Brain microvascular endothelial cell (primary cell): ENCODE measurements around the gene LIMS1.

Experiments
- DNase-seq: peaks from one replicate; pipeline ENCODE4 v3.0.0-alpha.2; 2020
- H3K27ac ChIP-seq: fragments of 250-450 bp; sonication (Bioruptor Pico); 2 replicates; pipeline ENCODE4 v1.5.1; 2020; ENCODE audit warnings: mild to moderate bottlenecking, moderate library complexity
- H3K27me3 ChIP-seq: fragments of 250-450 bp; sonication (Bioruptor Pico); replicated peaks from 2 replicates; pipeline ENCODE4 v1.5.1; 2020; ENCODE audit warnings: mild to moderate bottlenecking
- H3K36me3 ChIP-seq: fragments of 250-450 bp; sonication (Bioruptor Pico); replicated peaks from 2 replicates; pipeline ENCODE4 v1.5.1; 2020; ENCODE audit warnings: mild to moderate bottlenecking
- H3K4me3 ChIP-seq: 2 replicates; pipeline ENCODE4 v1.5.1; 2011; ENCODE audit warnings: low read depth, mild to moderate bottlenecking, control low read depth, low read length, moderate library complexity
- in situ Hi-C: cut with HindIII; loops from 2 replicates; pipeline ENCODE4 v1.10.0; 2017; ENCODE audit warnings: low sequenced_read_pairs, low pct_ligation_motif_present
- TF ChIP-seq, protein P1 (sequence below): IDR thresholded peaks from 2 replicates; pipeline ENCODE4 v1.5.1; 2011; ENCODE audit warnings: low read depth, mild to moderate bottlenecking, moderate library complexity, low read length, control low read depth, inconsistent platforms; ENCODE audit errors: missing control alignments

The LIMS1 gene

DNA sequence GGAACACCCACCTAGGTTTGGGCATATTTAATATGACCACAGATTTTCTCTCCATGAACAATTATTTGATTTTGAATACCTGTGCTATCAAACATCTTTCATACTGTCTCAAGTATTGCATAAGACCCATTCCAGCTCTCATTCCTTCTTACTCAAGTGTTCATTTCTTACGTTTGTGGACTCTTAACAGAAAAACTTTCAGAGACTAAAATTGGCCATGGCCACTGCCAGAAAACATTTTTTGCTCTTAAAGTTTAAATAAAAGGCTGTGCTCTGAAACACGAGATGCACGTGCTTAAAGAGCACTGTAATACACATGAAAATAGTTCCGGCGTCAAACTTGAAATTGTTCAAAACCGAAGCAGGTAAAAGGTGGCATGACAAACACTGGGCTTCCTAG is 89.3 kb downstream of the LIMS1 start:
- no peak overlapping the region for H3K27ac ChIP-seq
- no peaks in the 10 kb centered on the region for H3K36me3 ChIP-seq
- in situ Hi-C loops, result no loop called here
- DNase-seq, result no peak
- H3K27me3 ChIP-seq, result no peaks in the 10 kb centered on the region
- TF ChIP-seq, protein P1, sequence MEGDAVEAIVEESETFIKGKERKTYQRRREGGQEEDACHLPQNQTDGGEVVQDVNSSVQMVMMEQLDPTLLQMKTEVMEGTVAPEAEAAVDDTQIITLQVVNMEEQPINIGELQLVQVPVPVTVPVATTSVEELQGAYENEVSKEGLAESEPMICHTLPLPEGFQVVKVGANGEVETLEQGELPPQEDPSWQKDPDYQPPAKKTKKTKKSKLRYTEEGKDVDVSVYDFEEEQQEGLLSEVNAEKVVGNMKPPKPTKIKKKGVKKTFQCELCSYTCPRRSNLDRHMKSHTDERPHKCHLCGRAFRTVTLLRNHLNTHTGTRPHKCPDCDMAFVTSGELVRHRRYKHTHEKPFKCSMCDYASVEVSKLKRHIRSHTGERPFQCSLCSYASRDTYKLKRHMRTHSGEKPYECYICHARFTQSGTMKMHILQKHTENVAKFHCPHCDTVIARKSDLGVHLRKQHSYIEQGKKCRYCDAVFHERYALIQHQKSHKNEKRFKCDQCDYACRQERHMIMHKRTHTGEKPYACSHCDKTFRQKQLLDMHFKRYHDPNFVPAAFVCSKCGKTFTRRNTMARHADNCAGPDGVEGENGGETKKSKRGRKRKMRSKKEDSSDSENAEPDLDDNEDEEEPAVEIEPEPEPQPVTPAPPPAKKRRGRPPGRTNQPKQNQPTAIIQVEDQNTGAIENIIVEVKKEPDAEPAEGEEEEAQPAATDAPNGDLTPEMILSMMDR, result no peak
- H3K4me3 ChIP-seq, result no peak overlapping the region

DNA sequence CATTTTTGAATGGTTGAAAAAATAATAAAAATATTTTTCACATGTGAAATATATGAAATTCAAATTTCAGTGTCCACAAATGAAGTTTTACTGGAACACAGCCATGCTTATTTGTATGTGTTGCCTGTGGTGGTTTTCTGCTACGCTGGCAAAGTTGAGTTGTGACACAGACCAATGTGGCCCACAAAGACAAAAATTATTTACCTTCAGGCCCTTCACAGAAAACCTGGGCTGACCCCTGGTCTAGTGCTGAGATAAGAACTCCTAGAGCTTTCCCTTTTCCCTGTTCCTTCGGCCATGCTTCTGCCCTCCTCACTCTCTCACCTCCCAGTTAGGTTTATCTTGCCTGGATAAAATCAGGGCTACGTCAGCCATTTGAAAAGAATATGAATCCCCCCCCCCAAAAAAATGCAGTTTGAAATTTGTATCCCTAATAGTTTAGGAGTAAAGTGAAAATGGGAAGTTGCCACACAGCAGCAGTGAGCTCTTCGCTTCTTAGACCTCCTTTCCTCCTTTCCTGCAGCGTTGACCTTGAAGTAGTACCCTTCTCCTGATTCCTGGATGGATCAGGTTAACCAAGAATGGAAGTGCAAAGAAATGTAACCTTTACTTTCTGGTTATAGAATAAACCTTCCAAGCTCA is 91.0 kb downstream of the LIMS1 start:
- no peak for DNase-seq
- in situ Hi-C loops, result no loop called here
- TF ChIP-seq, protein P1, result no peak
- H3K27ac ChIP-seq, result no peak overlapping the region
- no peaks in the 10 kb centered on the region for H3K36me3 ChIP-seq
- H3K4me3 ChIP-seq, result no peak overlapping the region
- H3K27me3 ChIP-seq, result no peaks in the 10 kb centered on the region

GRCh38 chr2:108625828-108626195 is 91.5 kb downstream of the LIMS1 start:
- in situ Hi-C loops, result no loop called here
- Histone ChIP-seq H3K27ac (no peak overlapping the region), H3K36me3 (no peaks in the 10 kb centered on the region), H3K4me3 (no peak overlapping the region), H3K27me3 (no peaks in the 10 kb centered on the region)
- TF ChIP-seq, protein P1, result no peak
- DNase-seq, result no peak

DNA sequence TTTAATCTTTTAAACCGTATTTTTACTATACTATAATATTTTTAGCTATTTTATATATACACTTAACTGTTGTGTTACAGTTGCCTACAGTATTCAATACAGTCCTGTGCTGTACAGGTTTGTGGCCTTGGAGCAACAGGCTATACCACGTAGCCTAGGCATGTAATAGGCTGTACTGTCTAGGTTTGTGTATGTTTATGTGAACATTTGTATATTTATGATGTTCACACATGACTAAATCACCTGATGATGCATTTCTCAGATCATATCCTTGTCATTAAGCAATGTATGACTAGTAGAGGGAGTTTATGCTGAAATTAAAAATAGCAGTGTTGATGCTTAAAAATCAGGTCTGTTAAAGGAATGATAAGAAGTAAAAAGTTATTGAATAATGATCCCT is 92.7 kb downstream of the LIMS1 start:
- no peak for DNase-seq
- TF ChIP-seq, protein P1, result no peak
- in situ Hi-C loops, result no loop called here
- Histone ChIP-seq H3K36me3 (no peaks in the 10 kb centered on the region), H3K27me3 (no peaks in the 10 kb centered on the region), H3K27ac (no peak overlapping the region), H3K4me3 (no peak overlapping the region)

GRCh38 chr2:108627911-108628567 is 93.8 kb downstream of the LIMS1 start:
- DNase-seq, result no peak
- in situ Hi-C loops, result no loop called here
- TF ChIP-seq, protein P1, result no peak
- no peaks in the 10 kb centered on the region for H3K27me3 ChIP-seq
- H3K36me3 ChIP-seq, result no peaks in the 10 kb centered on the region
- no peak overlapping the region for H3K4me3 ChIP-seq
- H3K27ac ChIP-seq, result no peak overlapping the region

GRCh38 chr2:108628936-108629335 is 94.7 kb downstream of the LIMS1 start:
- TF ChIP-seq, protein P1, result no peak
- no peak for DNase-seq
- in situ Hi-C loops, result no loop called here
- H3K36me3 ChIP-seq, result no peaks in the 10 kb centered on the region
- H3K27me3 ChIP-seq, result no peaks in the 10 kb centered on the region
- no peak overlapping the region for H3K4me3 ChIP-seq
- H3K27ac ChIP-seq, result no peak overlapping the region
